Hematopoietic multipotent progenitor cell treated with erythropoietin and hydrocortisone succinate and interleukin-3 and kit ligand, for 6 days (in vitro differentiated cells): ENCODE measurements around the gene NPAP1.
"Not testable (repeated sequence)": the region's sequence is repeated elsewhere in the genome, so short reads cannot be mapped to it uniquely, and the experiment has no call there.

Experiments
- DNase-seq: peaks from one replicate; pipeline ENCODE4 v3.0.0-alpha.2; 2015

NPAP1 gene, protein sequence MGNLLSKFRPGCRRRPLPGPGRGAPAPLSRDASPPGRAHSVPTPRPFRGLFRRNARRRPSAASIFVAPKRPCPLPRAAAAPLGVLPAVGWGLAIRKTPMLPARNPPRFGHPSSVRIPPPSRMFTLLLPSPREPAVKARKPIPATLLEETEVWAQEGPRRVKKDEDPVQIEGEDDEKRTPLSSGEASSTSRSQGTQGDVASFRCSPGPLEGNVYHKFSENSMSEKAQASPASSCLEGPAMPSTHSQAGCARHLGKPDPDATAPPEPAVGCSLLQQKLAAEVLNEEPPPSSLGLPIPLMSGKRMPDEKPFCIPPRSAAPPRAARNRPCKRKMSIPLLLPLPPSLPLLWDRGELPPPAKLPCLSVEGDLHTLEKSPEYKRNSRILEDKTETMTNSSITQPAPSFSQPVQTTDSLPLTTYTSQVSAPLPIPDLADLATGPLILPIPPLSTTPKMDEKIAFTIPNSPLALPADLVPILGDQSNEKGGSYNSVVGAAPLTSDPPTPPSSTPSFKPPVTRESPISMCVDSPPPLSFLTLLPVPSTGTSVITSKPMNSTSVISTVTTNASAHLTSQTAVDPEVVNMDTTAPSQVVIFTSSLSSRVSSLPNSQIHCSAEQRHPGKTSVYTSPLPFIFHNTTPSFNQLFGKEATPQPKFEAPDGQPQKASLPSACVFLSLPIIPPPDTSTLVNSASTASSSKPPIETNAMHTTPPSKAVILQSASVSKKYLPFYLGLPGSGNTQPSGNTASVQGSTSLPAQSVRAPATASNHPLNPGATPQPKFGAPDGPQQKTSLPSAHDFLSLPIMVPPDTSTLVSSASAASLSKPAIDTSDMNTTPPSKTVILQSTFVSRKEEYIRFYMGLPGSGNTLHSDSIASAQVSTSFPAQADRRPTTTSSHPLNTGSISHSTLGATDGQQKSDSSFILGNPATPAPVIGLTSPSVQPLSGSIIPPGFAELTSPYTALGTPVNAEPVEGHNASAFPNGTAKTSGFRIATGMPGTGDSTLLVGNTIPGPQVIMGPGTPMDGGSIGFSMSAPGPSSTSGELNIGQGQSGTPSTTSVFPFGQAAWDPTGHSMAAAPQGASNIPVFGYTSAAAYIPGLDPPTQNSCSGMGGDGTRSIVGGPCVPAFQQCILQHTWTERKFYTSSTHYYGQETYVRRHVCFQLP

DNA sequence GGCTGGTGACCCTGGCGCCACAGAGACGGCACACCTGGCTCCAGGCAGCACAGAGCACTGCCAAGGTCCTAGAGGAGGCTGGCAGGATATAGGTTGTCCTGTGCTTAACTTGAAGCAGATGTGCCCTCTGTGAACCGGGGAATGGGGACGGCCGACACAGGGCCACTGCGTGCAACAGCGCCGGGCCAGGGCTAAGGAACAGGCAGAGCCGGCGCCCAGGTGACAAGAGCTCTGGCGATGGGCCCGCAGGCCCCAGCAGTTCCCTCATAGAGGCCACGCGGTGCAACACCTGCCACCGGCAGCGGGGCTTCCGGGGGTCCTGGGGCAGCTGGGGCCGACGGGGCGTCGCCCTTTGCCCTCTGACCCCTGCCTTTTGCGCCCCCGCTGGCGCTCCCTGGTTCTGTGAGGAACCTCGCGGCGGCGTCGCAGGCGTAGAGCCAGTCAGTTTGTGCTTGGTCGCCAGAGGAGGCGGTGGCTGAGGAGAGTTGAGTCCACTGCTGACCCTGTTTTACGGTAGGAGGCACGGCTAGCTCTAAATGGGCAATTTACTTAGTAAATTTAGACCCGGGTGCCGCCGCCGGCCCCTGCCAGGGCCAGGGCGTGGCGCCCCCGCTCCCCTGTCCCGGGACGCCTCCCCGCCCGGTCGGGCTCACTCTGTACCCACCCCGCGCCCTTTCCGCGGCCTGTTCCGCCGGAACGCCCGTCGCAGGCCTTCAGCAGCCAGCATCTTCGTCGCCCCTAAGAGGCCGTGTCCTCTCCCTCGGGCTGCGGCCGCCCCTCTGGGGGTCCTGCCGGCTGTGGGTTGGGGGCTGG is at the start of gene NPAP1:
Gene NPAP1, plus strand, starts transcription at position 444 of the 813 bp plus-strand sequence. Its CDS starts 93 bp downstream, at position 537.
- DNase-seq: no peak

DNA sequence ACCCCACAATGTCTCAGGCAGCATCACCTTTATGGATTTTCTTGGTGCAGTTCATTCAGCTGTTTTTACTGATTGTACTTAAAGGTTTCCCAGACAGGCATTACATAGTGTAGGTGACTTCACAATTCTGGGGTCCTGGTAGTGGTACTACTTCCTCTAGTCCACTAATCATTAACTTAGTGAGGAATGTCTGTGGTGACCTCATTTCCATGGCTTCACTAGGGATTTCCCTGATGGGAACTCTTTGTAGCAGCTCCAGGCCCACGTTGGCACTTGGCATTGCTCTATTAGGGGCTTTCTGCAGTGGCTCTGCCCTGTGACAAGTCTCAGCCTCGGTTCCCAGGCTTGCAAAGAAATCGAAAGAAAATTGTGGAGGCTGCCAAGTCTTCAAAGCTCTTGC is 48.1 kb upstream of the NPAP1 start:
- DNase-seq: no peak

DNA sequence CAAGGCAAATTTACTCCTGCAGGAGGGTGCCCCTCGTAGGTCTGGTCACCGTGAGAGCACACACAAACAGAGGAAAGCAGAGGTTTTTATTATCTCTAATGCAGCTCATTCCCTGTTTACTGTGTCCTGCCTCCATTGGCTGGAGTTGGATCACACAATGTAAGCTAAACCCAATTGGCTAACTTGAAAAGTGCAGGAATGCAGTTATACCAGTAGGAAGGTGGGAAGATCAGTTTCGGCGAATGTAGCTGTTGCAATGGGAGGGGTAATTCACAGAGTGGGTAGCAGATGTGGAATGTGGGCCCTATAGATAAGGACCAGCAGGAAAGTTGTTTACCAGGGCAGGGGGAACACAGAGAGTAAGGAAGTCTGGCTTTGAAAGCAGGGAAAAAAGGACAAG is 42.5 kb upstream of the NPAP1 start:
- DNase-seq: no peak

DNA sequence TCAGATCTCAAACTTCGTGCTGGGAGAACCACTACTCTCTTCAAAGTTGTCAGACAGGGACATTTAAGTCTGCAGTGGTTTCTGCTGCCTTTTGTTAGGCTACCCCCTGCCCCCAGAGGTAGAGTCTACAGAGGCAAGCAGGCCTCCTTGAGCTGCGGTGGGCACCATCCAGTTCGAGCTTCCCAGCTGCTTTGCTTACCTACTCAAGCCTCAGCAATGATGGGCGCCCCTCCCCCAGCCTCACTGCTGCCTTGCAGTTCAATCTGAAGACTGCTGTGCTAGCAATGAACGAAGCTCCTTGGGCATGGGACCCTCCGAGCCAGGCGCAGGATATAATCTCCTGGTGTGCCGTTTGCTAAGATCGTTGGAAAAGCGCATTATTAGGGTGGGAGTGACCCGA is 36.2 kb upstream of the NPAP1 start:
- not testable (repeated sequence) for DNase-seq

DNA sequence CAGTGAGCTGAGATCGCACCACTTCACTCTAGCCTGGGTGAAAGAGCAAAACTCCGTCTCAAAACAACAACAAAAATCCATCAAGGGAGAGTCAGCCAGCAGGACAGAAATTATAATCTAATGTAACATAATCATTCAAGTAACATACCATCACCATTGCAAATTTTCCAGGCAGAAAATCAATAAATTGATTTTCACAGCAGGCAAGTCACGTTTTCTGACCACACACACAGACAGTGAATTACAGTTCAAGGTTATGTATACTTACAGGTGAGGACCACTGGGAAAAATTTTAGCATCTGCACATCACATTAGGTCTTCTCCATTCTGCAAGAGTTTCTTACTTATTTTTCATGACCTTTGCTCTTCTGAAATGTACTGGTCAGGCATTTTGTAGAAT is 29.9 kb upstream of the NPAP1 start:
- no peak for DNase-seq

DNA sequence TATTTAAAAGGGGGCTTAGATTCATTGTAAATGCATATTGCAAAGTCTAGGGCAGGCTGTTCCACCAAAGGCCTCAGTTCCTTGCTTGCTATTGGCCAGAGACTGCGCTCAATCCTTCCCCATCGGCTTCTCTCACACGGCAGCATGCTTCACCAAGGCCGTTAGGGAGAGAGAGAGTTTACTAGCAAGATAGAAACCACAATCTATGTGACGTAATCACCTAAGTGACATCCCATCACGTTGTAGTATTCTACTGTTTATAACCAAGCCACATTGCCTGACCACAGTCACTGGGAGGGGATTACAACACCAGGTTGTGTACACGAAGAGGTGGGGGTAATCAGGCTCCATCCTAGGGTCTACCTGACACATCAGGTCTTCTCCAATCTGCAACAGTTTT is 16.0 kb upstream of the NPAP1 start:
- peak; percentile 1 for DNase-seq

DNA sequence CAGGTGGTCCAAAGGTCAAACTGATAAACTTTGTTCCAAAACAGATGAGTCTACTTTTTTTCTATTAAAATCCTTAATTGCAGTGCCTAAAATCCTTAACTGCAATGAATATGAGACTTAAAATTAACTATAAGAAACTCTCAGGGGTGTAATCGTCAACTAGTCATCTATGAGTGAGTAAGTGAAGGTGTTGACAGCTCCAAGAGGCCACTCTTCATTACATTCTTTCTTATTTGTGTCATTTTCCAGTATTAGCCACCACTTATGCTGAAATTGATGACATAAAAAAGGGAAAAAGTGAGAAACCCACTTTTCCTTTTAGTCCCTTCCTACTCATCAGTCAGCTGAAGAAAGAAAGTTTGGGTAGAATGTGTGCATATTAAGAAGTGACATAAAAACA is 12.6 kb upstream of the NPAP1 start:
- DNase-seq: no peak

DNA sequence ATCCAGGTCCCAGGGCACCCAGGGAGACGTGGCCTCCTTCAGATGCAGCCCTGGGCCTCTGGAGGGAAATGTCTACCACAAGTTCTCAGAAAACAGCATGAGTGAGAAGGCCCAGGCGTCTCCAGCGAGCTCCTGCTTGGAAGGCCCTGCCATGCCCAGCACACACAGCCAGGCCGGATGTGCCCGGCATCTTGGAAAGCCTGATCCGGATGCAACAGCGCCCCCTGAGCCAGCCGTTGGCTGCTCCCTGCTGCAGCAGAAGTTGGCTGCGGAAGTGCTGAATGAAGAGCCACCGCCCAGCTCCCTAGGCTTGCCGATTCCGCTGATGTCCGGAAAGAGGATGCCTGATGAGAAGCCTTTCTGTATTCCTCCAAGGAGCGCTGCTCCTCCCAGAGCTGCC is 856 bp downstream of the NPAP1 start:
- no peak for DNase-seq

DNA sequence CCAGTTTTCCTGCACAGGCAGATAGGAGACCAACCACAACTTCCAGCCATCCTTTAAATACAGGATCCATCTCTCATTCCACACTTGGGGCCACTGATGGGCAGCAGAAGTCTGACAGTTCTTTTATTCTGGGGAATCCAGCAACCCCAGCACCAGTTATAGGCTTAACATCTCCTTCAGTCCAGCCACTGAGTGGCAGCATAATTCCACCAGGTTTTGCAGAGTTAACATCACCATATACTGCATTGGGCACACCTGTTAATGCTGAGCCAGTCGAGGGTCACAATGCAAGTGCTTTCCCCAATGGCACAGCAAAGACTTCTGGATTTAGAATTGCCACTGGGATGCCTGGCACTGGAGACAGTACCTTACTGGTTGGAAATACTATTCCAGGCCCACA is 2.9 kb downstream of the NPAP1 start:
- no peak for DNase-seq

DNA sequence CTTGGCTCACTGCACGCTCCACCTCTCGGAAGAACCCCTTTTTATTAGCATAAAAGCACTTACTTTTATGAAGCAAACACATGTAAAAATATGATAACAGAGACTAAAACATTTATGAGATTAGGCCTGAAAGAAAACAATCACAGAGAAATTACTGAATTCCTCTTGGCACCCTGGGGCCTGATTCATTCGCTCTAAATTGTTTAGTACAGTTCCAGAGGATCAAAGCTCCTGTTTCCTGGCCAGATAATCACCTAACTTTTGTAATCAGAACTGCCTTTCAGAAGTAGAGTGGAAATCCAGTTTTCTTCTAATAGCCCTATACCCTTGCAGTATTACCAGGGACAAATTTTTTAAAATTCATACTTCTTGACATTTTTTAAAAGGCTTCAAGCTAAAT is 6.4 kb downstream of the NPAP1 start:
- no peak for DNase-seq

DNA sequence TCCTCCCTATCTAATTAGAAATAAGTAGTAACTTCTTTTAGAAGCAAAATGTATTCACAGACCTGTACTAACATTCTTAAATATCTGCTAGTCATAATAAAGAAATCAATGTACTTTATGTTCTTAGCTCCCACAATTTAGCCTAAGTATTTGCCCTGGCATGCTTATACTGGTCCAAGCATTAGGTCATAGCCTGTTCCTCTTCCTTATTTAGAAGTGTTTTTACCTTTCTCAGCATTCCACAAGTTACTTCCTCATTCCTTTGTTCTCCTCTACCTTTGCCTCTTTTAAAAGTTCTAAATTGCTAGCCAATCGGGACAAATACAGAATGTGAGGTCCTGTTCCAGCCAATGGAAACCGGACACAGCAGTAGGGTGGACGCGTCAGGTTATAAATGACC is 7.3 kb downstream of the NPAP1 start:
- not testable (repeated sequence) for DNase-seq

DNA sequence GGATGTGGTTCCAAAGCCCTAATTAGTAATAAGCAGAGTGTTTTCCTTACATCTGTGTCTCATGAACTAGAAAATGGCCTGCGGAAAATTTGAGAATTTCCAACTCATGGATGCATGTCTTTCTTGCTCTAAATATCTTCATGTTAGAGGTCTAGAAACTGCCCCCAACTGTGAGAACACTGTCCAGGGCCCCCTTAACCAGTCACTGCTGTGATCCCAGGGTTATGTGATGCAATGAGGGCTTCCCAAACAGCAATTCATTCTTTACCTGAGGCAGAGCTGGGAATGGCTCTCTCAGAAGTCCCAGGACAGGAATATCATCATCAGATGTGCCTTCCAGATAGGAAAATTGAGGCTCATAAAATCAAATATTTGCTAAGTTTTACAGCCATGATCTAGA is 8.2 kb downstream of the NPAP1 start:
- DNase-seq: no peak

DNA sequence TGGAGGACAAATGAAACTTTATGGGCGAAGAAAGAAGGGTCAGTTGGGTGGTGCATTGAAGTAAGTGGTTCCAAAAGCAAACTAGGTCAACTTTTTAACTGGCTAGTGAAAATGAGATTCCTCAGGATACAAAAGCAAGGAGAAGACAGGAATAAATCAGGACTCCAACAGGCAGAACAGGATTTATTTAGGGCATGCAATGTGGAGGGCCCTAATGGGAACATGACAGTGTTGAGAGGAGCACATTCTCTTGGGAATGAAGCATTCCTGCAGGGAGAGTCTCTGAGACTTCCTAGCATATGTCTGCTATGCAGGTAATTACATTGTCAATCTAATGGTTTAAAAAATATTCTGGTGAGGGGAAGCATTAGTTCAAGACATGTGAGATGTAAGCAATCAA is 8.7 kb downstream of the NPAP1 start:
- no peak for DNase-seq

DNA sequence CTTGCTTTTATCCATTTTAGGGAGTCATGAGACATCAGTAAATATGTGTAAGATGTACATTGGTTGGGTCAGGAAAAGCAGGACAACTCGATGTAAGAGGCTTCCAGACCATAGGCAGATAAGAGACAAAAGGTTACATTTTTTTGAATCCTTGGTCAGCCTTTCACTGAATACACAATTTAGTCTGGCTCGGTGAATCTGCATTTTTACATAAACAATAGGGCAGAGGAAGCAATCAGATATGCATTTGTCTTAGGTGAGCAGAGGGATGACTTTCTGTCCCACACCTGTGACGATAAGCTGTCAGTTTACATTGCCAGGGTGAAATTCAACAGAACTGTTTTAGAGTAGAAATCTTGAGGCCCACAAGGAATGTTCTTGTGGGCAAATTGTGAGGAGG is 20.6 kb downstream of the NPAP1 start:
- DNase-seq: no peak

DNA sequence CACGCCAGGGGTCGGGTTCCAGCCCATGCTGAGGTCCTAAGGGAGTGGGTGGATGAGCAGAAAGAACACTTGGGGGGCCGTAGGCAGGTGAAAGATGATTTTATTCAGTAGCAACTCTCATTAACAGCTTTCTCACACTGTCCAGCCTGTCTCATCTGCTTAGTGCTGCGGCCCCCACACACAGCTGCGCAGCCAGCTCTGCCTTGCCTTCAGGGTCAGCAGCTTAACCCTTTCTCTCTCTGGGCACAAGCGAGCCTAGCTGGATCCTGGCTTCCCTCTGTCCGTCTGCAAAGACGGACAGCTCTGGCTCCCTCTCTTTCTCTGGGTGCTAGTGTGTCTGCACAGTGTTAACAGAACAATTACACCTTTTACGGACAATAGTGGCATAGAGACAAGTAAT is 21.3 kb downstream of the NPAP1 start:
- no peak for DNase-seq

DNA sequence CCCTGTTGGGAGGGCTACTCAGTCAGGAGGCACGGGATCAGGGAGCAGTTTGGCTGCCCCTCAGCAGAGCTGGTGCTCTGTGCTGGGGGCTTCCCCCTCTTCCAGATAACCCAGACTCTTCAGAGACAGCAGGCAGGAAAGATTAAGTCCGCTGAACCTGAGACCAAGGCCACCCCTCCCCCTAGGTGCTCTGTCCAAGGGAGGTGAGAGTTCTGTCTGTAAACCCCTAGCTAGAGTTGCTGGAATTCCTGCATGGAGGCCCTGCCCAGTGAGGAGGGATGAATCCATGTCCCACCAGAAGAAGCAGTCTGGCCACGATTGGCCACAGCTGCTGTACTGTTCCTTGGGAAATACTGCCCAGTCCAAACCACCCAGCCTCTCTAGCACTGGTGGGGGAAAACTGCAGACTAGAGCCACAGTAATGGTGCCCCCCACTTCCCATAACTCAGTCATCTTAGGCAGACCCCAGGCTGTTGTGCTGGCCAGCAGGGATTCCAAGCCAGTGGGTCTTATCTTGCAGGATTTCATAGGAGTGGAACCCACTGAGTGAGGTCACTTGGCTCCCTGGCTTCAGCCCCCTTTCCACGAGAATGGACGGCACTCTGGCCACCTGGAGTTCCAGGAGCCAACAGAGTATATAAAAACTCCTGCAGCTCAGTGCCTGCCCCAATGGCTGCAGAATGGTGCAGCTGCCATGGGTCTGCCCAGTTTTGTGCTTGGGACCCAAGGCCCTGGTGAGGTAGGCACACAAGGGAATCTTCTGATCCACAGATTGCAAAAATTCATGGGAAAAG is 42.9 kb downstream of the NPAP1 start:
- DNase-seq: no peak

DNA sequence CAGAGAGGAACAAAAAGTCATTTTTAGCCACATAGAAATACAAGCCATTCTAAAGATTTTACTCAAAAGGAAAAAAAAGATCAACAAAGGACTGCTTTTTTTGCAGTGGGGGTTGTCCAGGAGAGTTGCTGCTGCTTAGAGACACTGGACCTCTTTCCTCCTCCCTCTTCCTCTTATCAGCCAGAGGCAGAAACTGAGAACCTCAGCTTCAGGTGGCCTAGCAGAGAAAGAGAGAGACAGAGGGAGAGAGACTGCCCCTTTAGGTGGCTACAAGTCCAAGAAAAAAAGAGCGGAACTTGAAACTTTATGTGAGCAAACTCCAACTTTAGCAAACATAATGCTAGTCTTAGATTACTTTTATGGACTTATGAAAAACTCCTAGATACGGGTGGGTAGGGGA is 54.2 kb downstream of the NPAP1 start:
- DNase-seq: no peak
